H9 (cell line): Measurements from ENCODE around the gene EPB41. TPM values are rescaled to one million over a fixed set of nuclear protein-coding genes. Genes with fewer than 3 reads are reported as not detected.

Source experiments
- DNase-seq: peaks from one replicate; pipeline ENCODE4 v3.0.0-alpha.2; 2017
- H2AFZ ChIP-seq: one replicate; pipeline ENCODE4 v1.6.1; 2013; ENCODE audit warnings: mild to moderate bottlenecking, low read length, control low read depth, moderate library complexity
- H2AK5ac ChIP-seq: 2 replicates; pipeline ENCODE4 v1.6.1; 2013; ENCODE audit warnings: low read length, control low read depth, mixed read lengths; ENCODE audit not compliant: insufficient read length
- H2BK120ac ChIP-seq: one replicate; pipeline ENCODE4 v1.6.1; 2013; ENCODE audit warnings: low read depth, mild to moderate bottlenecking, low read length, control low read depth, inconsistent platforms; ENCODE audit not compliant: poor library complexity, severe bottlenecking
- H2BK12ac ChIP-seq: 2 replicates; pipeline ENCODE4 v1.6.1; 2013; ENCODE audit warnings: low read length, control low read depth, mixed read lengths, low read depth; ENCODE audit not compliant: insufficient read length
- H2BK15ac ChIP-seq: 2 replicates; pipeline ENCODE4 v1.6.1; 2013; ENCODE audit warnings: low read depth, low read length, control low read depth
- H2BK20ac ChIP-seq: one replicate; pipeline ENCODE4 v1.6.1; 2013; ENCODE audit warnings: low read depth, mild to moderate bottlenecking, low read length, control low read depth, inconsistent platforms; ENCODE audit not compliant: poor library complexity, severe bottlenecking
- H2BK5ac ChIP-seq: 2 replicates; pipeline ENCODE4 v1.6.1; 2013; ENCODE audit warnings: low read length, control low read depth, mixed read lengths; ENCODE audit not compliant: insufficient read length
- H3K14ac ChIP-seq: 2 replicates; pipeline ENCODE4 v1.6.1; 2013; ENCODE audit warnings: low read length, control low read depth; ENCODE audit not compliant: insufficient read depth
- H3K18ac ChIP-seq: 2 replicates; pipeline ENCODE4 v1.6.1; 2013; ENCODE audit warnings: low read depth, mild to moderate bottlenecking, mixed read lengths, low read length, control low read depth; ENCODE audit not compliant: insufficient read length
- H3K23ac ChIP-seq: 2 replicates; pipeline ENCODE4 v1.6.1; 2013; ENCODE audit warnings: low read length, control low read depth, mixed read lengths, low read depth; ENCODE audit not compliant: insufficient read length
- H3K23me2 ChIP-seq: 2 replicates; pipeline ENCODE4 v1.6.1; 2013; ENCODE audit warnings: low read depth, mild to moderate bottlenecking, mixed read lengths, low read length, control low read depth; ENCODE audit not compliant: insufficient read length, poor library complexity, severe bottlenecking
- H3K27ac ChIP-seq: 2 replicates; pipeline ENCODE4 v1.5.1; 2013; ENCODE audit warnings: low read length, control low read depth, mixed read lengths, low read depth; ENCODE audit not compliant: insufficient read length
- H3K27me3 ChIP-seq: 2 replicates; pipeline ENCODE4 v1.6.1; 2013; ENCODE audit warnings: low read length, control low read depth, inconsistent platforms; ENCODE audit not compliant: insufficient read depth
- H3K4ac ChIP-seq: 2 replicates; pipeline ENCODE4 v1.6.1; 2013; ENCODE audit warnings: low read depth, mild to moderate bottlenecking, control low read depth, inconsistent platforms, low read length, moderate library complexity
- H3K4me1 ChIP-seq: 2 replicates; pipeline ENCODE4 v1.6.1; 2013; ENCODE audit warnings: low read length, control low read depth, inconsistent platforms; ENCODE audit not compliant: insufficient read depth
- H3K4me2 ChIP-seq: 2 replicates; pipeline ENCODE4 v1.6.1; 2013; ENCODE audit warnings: low read length, control low read depth, mixed read lengths; ENCODE audit not compliant: insufficient read length, insufficient read depth
- H3K56ac ChIP-seq: 2 replicates; pipeline ENCODE4 v1.6.1; 2013; ENCODE audit warnings: low read depth, mild to moderate bottlenecking, mixed read lengths, low read length, control low read depth; ENCODE audit not compliant: insufficient read length
- H3K79me1 ChIP-seq: 2 replicates; pipeline ENCODE4 v1.6.1; 2013; ENCODE audit warnings: low read depth, mild to moderate bottlenecking, moderate library complexity, low read length, control low read depth, inconsistent platforms; ENCODE audit not compliant: insufficient read depth, poor library complexity, severe bottlenecking
- H3K79me2 ChIP-seq: 2 replicates; pipeline ENCODE4 v1.6.1; 2013; ENCODE audit warnings: low read length, control low read depth, inconsistent platforms; ENCODE audit not compliant: insufficient read depth
- H3K9ac ChIP-seq: 2 replicates; pipeline ENCODE4 v1.6.1; 2013; ENCODE audit warnings: low read length, control low read depth, mixed read lengths; ENCODE audit not compliant: insufficient read length; ENCODE audit errors: extremely low read depth
- H3K9me3 ChIP-seq: one replicate; pipeline ENCODE4 v1.6.1; 2013; ENCODE audit warnings: low read depth, low read length, inconsistent platforms; ENCODE audit not compliant: control insufficient read depth
- H3T11ph ChIP-seq: one replicate; pipeline ENCODE4 v1.6.1; 2013; ENCODE audit warnings: mild to moderate bottlenecking, low read length, control low read depth, inconsistent platforms
- H4K20me1 ChIP-seq: one replicate; pipeline ENCODE4 v1.6.1; 2013; ENCODE audit not compliant: control insufficient read depth, insufficient read length, insufficient read depth
- H4K5ac ChIP-seq: 2 replicates; pipeline ENCODE4 v1.6.1; 2013; ENCODE audit warnings: low read depth, mild to moderate bottlenecking, mixed read lengths, low read length, control low read depth; ENCODE audit not compliant: insufficient read length
- H4K8ac ChIP-seq: replicated peaks from 2 replicates; pipeline ENCODE4 v1.6.1; 2013; ENCODE audit warnings: low read length, control low read depth, mixed read lengths, low read depth; ENCODE audit not compliant: insufficient read length
- H4K91ac ChIP-seq: 2 replicates; pipeline ENCODE4 v1.6.1; 2013; ENCODE audit warnings: low read depth, mild to moderate bottlenecking, moderate library complexity, mixed read lengths, low read length, control low read depth; ENCODE audit not compliant: insufficient read length
- H3K27ac Mint-ChIP-seq, 3 experiments: 2 replicates in 2 of 3; 3 replicates in 1 of 3; pipeline ENCODE4 v1.8.0; 2020 to 2021; ENCODE audit warnings: mixed read lengths in 3 of 3, mild to moderate bottlenecking in 1 of 3, moderate library complexity in 1 of 3
- H3K27me3 Mint-ChIP-seq: 2 replicates; pipeline ENCODE4 v1.8.0; 2021; ENCODE audit warnings: low read depth, mild to moderate bottlenecking, moderate library complexity, mixed read lengths
- H3K36me3 Mint-ChIP-seq, 3 experiments: 2 replicates in 2 of 3; 3 replicates in 1 of 3; pipeline ENCODE4 v1.8.0; 2020 to 2021; ENCODE audit warnings: low read depth in 3 of 3, mixed read lengths in 3 of 3; ENCODE audit not compliant: insufficient read depth in 1 of 3
- H3K4me1 Mint-ChIP-seq, 2 experiments: 2 replicates each; pipeline ENCODE4 v1.8.0; 2020; ENCODE audit warnings: mixed read lengths in 2 of 2
- H3K4me3 Mint-ChIP-seq, 2 experiments: 2 replicates in 1 of 2; 3 replicates in 1 of 2; pipeline ENCODE4 v1.8.0; 2020 to 2021; ENCODE audit warnings: mild to moderate bottlenecking in 2 of 2, mixed read lengths in 2 of 2, moderate library complexity in 1 of 2
- H3K9me3 Mint-ChIP-seq, 2 experiments: 2 replicates in 1 of 2; 3 replicates in 1 of 2; pipeline ENCODE4 v1.8.0; 2020; ENCODE audit warnings: mild to moderate bottlenecking in 2 of 2, mixed read lengths in 2 of 2, moderate library complexity in 1 of 2
- CTCF ChIP-seq: fragments of 200-600 bp; sonication (generic); conservative IDR thresholded peaks from 3 replicates; pipeline ENCODE4 v1.8.0; 2021; ENCODE audit warnings: antibody characterized with exemption, mild to moderate bottlenecking
- total RNA-seq: library from RNA; stranded (reverse); gene quantifications from 2 replicates; pipeline ENCODE4 v1.2.1, GENCODE V29; 2021

EPB41 gene
- total RNA-seq, 1 experiment from 2014 or later, result 75.4 TPM

DNA sequence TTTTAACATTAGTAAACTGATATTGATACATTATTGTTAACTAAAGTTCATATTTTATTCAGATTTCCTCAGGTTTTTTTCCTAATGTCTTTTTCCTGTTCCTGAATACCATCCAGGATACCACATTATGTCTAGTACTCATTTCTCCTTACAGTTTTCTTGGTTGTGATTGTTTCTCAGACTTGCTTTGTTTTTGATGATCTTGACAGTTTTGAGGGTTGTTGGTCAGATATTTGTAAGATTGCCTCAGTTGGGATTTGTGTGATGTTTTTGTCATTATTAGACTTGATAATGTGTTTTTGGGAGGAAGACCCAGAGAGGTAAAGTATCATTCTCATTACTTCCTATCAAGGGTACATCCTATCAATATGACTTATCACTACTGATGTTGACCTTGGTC is 19.5 kb downstream of the EPB41 start:
- no peak overlapping the region for H3K14ac ChIP-seq
- H2BK5ac ChIP-seq, result no peak overlapping the region
- H4K91ac ChIP-seq, result no peak overlapping the region
- no peak for TF ChIP-seq CTCF
- H3K4me2 ChIP-seq, result no peak overlapping the region
- no peak for DNase-seq
- H4K20me1 ChIP-seq, result no peaks in the 10 kb centered on the region
- no peak overlapping the region for H3T11ph ChIP-seq
- no peaks in the 10 kb centered on the region for H3K4me1 ChIP-seq
- peaks cover 4% of the 10 kb centered on the region for H3K79me1 ChIP-seq
- no peaks in the 10 kb centered on the region; the same call in 1 of the 2 replicates for H3K79me2 ChIP-seq
- no peak overlapping the region for H3K27ac ChIP-seq
- no peak overlapping the region for H3K18ac ChIP-seq
- no peak overlapping the region for H2AK5ac ChIP-seq
- H3K4me1 Mint-ChIP-seq, result peaks cover 0 to 3% of the 10 kb centered on the region in 2 experiments; a peak in 2 of 4 replicates
- H3K36me3 Mint-ChIP-seq, result no peaks in the 10 kb centered on the region
- no peak overlapping the region for H2BK12ac ChIP-seq
- H3K27me3 Mint-ChIP-seq, result no peaks in the 10 kb centered on the region
- no peaks in the 10 kb centered on the region for H3K27me3 ChIP-seq
- no peak overlapping the region for H4K5ac ChIP-seq
- no peak overlapping the region for H3K23ac ChIP-seq
- no peak overlapping the region for H2BK15ac ChIP-seq
- no peak overlapping the region for H3K56ac ChIP-seq
- no peak overlapping the region for H3K4ac ChIP-seq
- no peak overlapping the region for H3K4me3 Mint-ChIP-seq
- no peak overlapping the region for H2BK20ac ChIP-seq
- no peaks in the 10 kb centered on the region for H3K23me2 ChIP-seq
- no peak overlapping the region for H3K27ac Mint-ChIP-seq
- no peak overlapping the region for H2AFZ ChIP-seq
- H4K8ac ChIP-seq, result no peak overlapping the region
- H3K9ac ChIP-seq, result no peak overlapping the region
- no peak overlapping the region for H2BK120ac ChIP-seq
- no peaks in the 10 kb centered on the region for H3K9me3 ChIP-seq
- H3K9me3 Mint-ChIP-seq, result no peaks in the 10 kb centered on the region
